NT2/D1 (cell line): ENCODE results near the gene COPZ1.

Experiments
- YY1 ChIP-seq: IDR thresholded peaks from 2 replicates; pipeline ENCODE4 v1.6.1; 2011; ENCODE audit not compliant: insufficient read length, insufficient read depth
- ZNF274 ChIP-seq: IDR thresholded peaks from 2 replicates; pipeline ENCODE4 v1.6.1; 2011; ENCODE audit warnings: mild to moderate bottlenecking, low read depth, low read length

DNA sequence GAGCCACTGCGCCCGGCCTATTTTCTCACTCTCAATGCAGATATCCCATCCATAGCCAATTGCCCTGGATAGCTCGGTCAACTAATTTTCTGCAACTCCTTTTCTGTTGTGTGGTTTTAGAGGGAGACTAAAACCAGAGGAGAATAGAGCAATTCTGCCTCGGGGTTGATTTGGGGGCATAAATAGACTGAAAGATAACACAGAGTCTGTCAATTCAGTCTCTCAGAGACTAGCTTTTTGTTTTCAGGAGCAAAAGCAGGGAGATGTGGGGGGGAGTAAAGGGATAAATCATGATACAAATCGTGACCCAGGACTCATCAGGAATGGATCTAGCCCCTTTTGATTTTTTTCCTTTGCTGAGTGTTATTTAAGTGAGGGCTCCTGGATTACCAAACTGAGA is 6.5 kb downstream of the COPZ1 start:
- no peak for TF ChIP-seq ZNF274
- no peak for TF ChIP-seq YY1
